ENCODE measurements around the gene TSPOAP1. TPM values are rescaled to one million over a fixed set of nuclear protein-coding genes. Genes with fewer than 3 reads are reported as not detected.

The TSPOAP1 gene
- total RNA-seq, 1 experiment from 2014 or later, result 10.9 TPM

GRCh38 chr17:58279016-58279711, 49.4 kb downstream of the TSPOAP1 start (continued):
- TF ChIP-seq TEAD4 (CRISPR knock-in tag; IDR thresholded peaks at IDR 0.05), result no peak
- no peak for TF ChIP-seq OVOL2 (CRISPR knock-in tag; IDR thresholded peaks at IDR 0.05; ENCODE audit: borderline replicate concordance)
- TF ChIP-seq EMX1 (CRISPR knock-in tag; IDR thresholded peaks at IDR 0.05), result no peak
- TF ChIP-seq ZNF317 (CRISPR knock-in tag; IDR thresholded peaks at IDR 0.05; ENCODE audit: borderline replicate concordance, low read depth), result no peak
- TF ChIP-seq E2F5 (CRISPR knock-in tag; IDR thresholded peaks at IDR 0.05), result no peak
- peak; percentile 51; the same call in 1 of the 2 replicates for TF ChIP-seq ZNF423 (CRISPR knock-in tag; IDR thresholded peaks at IDR 0.05)
- 0 out of 2 replicates have a peak, but pooled peaks have one; percentile 5 for TF ChIP-seq ZNF263 (CRISPR knock-in tag; IDR thresholded peaks at IDR 0.05; ENCODE audit: low read depth)
- TF ChIP-seq ZSCAN18 (CRISPR knock-in tag; IDR thresholded peaks at IDR 0.05), result no peak
- no peak for TF ChIP-seq CBFB (CRISPR knock-in tag; IDR thresholded peaks at IDR 0.05; ENCODE audit: low read depth)
- no peak for TF ChIP-seq MXD4 (CRISPR knock-in tag; IDR thresholded peaks at IDR 0.05; ENCODE audit: borderline replicate concordance)
- no peak for TF ChIP-seq PRDM15 (CRISPR knock-in tag; IDR thresholded peaks at IDR 0.05)
- TF ChIP-seq ESRRA (CRISPR knock-in tag; IDR thresholded peaks at IDR 0.05; ENCODE audit: borderline replicate concordance), result no peak
- no peak for TF ChIP-seq ETV6 (CRISPR knock-in tag; IDR thresholded peaks at IDR 0.05)
- TF ChIP-seq TEAD1 (CRISPR knock-in tag; IDR thresholded peaks at IDR 0.05), result no peak

GRCh38 chr17:58278661-58279015, 50.0 kb downstream of the TSPOAP1 start:
- Mint-ChIP-seq H3K27me3 (ENCODE audit: low read depth) (peaks cover 16% of the 10 kb centered on the region), H3K27ac (no peak overlapping the region), H3K9me3 (no peaks in the 10 kb centered on the region), H3K36me3 (no peaks in the 10 kb centered on the region), H3K4me3 (no peak overlapping the region), H3K4me1 (peaks cover 2% of the 10 kb centered on the region)
- no peak for ATAC-seq
- TF ChIP-seq ZNF232 (CRISPR knock-in tag; IDR thresholded peaks at IDR 0.05), result no peak
- TF ChIP-seq MXD4 (CRISPR knock-in tag; IDR thresholded peaks at IDR 0.05; ENCODE audit: borderline replicate concordance), result no peak
- TF ChIP-seq TP53 (CRISPR knock-in tag; IDR thresholded peaks at IDR 0.05), result no peak
- TF ChIP-seq IRF1 (CRISPR knock-in tag; IDR thresholded peaks at IDR 0.05), result no peak
- no peak for TF ChIP-seq GTF2I (CRISPR knock-in tag; conservative IDR thresholded peaks at IDR 0.05)
- TF ChIP-seq CREB1 (CRISPR knock-in tag; IDR thresholded peaks at IDR 0.05), result no peak
- TF ChIP-seq FOXP1 (CRISPR knock-in tag; IDR thresholded peaks at IDR 0.05; ENCODE audit: borderline replicate concordance), result no peak
- DNase-seq (ENCODE audit: low spot score), result no peak
- ChIA-PET CTCF (interaction anchor here (1.2 to 4.6 kb wide), 5 partner anchors 25 to 139 kb away, joined by 4 to 19 read pairs (median 6); partner anchors contain the start of gene RNF43), POLR2A (no interaction called here)

Data from WTC11 (cell line).